ENCODE data around the gene CEACAM19.

- no peak for TF ChIP-seq EZH2 (IDR thresholded peaks at IDR 0.05)
- TF ChIP-seq CTCF (IDR thresholded peaks at IDR 0.05), result no peak
Observed at GRCh38 chr19:44700547-44700946, 29.3 kb downstream of the CEACAM19 start.
